ENCODE data around the gene ABCC1. TPM values are rescaled to one million over a fixed set of nuclear protein-coding genes. Genes with fewer than 3 reads are reported as not detected.
"Not testable (repeated sequence)": the region's sequence is repeated elsewhere in the genome, so short reads cannot be mapped to it uniquely, and the experiment has no call there.

Gene ABCC1
- polyA plus RNA-seq (2013, experiment 1 of 2; ENCODE audit: insufficient read length) = 41.1 TPM
- 45.3 TPM for polyA plus RNA-seq (2013, experiment 2 of 2; ENCODE audit: insufficient read length)

GRCh38 chr16:15949210-15950160 lies at the start of gene ABCC1:
ABCC1 (plus strand) TSS chr16:15949616; CDS start chr16:15949752, 136 bp downstream.
- DNase-seq = peak; percentile 47

- no peak for DNase-seq
Observed at GRCh38 chr16:15900357-15900756, 49.1 kb upstream of the ABCC1 start.

GRCh38 chr16:15900901-15901500 lies 48.4 kb upstream of the ABCC1 start:
- DNase-seq = no peak

GRCh38 chr16:15903960-15904359 lies 45.5 kb upstream of the ABCC1 start:
- no peak for DNase-seq

GRCh38 chr16:15906439-15906838 lies 43.0 kb upstream of the ABCC1 start:
- DNase-seq = no peak

- peak; percentile 28 for DNase-seq
Observed at GRCh38 chr16:15907863-15908478, 41.4 kb upstream of the ABCC1 start.

GRCh38 chr16:15911198-15911597 lies 38.2 kb upstream of the ABCC1 start:
- no peak for DNase-seq

- no peak for DNase-seq
Observed at GRCh38 chr16:15913046-15913698, 36.2 kb upstream of the ABCC1 start.

- no peak for DNase-seq
Observed at GRCh38 chr16:15915555-15916081, 33.8 kb upstream of the ABCC1 start.

- no peak for DNase-seq
Observed at GRCh38 chr16:15916323-15916722, 33.1 kb upstream of the ABCC1 start.

GRCh38 chr16:15918314-15918713 lies 31.1 kb upstream of the ABCC1 start:
- DNase-seq = not testable (repeated sequence)

GRCh38 chr16:15919331-15919730 lies 30.1 kb upstream of the ABCC1 start:
- DNase-seq = peak; percentile 38

GRCh38 chr16:15924996-15925395 lies 24.4 kb upstream of the ABCC1 start:
- no peak for DNase-seq

GRCh38 chr16:15925631-15926030 lies 23.8 kb upstream of the ABCC1 start:
- no peak for DNase-seq

- DNase-seq = no peak
Observed at GRCh38 chr16:15928261-15929104, 20.9 kb upstream of the ABCC1 start.

- no peak for DNase-seq
Observed at GRCh38 chr16:15932939-15933338, 16.5 kb upstream of the ABCC1 start.

- DNase-seq = no peak
Observed at GRCh38 chr16:15933781-15934180, 15.6 kb upstream of the ABCC1 start.

- DNase-seq = no peak
Observed at GRCh38 chr16:15934991-15935390, 14.4 kb upstream of the ABCC1 start.

- not testable (repeated sequence) for DNase-seq
Observed at GRCh38 chr16:15936809-15937208, 12.6 kb upstream of the ABCC1 start.

GRCh38 chr16:15942931-15943690 lies 6.3 kb upstream of the ABCC1 start:
- DNase-seq = no peak
